ENCODE data around the gene TMEM256. TPM values are rescaled to one million over a fixed set of nuclear protein-coding genes. Genes with fewer than 3 reads are reported as not detected.

Gene TMEM256
- 127 and 212 TPM in 2 replicates for total RNA-seq

GRCh38 chr17:7403977-7404736 lies at the start of gene TMEM256:
Gene TMEM256 (minus strand): TSS chr17:7404097. CDS start chr17:7404084, 13 bp downstream.
- DNase-seq (ENCODE audit: low read depth in 2 of 2), result peak; percentile 98 to 100

GRCh38 chr17:7448461-7448860 lies 44.6 kb upstream of the TMEM256 start:
- no peak for DNase-seq (ENCODE audit: low read depth in 2 of 2)

- DNase-seq (ENCODE audit: low read depth in 2 of 2), result no peak
Observed at GRCh38 chr17:7445619-7445968, 41.7 kb upstream of the TMEM256 start.

- DNase-seq (ENCODE audit: low read depth in 2 of 2), result peak in 1 of 2 donors; percentile 47
Observed at GRCh38 chr17:7444682-7445618, 41.1 kb upstream of the TMEM256 start, which contains the start of gene CHRNB1. Gene CHRNB1 (plus strand): TSS chr17:7445061. CDS start chr17:7445128, 67 bp downstream.

GRCh38 chr17:7443499-7444485 lies 39.9 kb upstream of the TMEM256 start:
- peak in 1 of 2 donors; percentile 30 for DNase-seq (ENCODE audit: low read depth in 2 of 2)

GRCh38 chr17:7442142-7442541 lies 38.2 kb upstream of the TMEM256 start:
- DNase-seq (ENCODE audit: low read depth in 2 of 2), result no peak

GRCh38 chr17:7441266-7441665 lies 37.4 kb upstream of the TMEM256 start:
- no peak for DNase-seq (ENCODE audit: low read depth in 2 of 2)

GRCh38 chr17:7440834-7441195 lies 36.9 kb upstream of the TMEM256 start:
- peak in 1 of 2 donors; percentile 33 for DNase-seq (ENCODE audit: low read depth in 2 of 2)

- DNase-seq (ENCODE audit: low read depth in 2 of 2), result peak in 1 of 2 donors; percentile 26
Observed at GRCh38 chr17:7440113-7440833, 36.4 kb upstream of the TMEM256 start.

GRCh38 chr17:7439462-7440112 lies 35.7 kb upstream of the TMEM256 start, which contains the start of gene FGF11:
Gene FGF11 (plus strand): TSS chr17:7439512. CDS start chr17:7439621, 109 bp downstream.
- DNase-seq (ENCODE audit: low read depth in 2 of 2), result no peak

- no peak for DNase-seq (ENCODE audit: low read depth in 2 of 2)
Observed at GRCh38 chr17:7438656-7439460, 35.0 kb upstream of the TMEM256 start.

GRCh38 chr17:7437950-7438614 lies 34.2 kb upstream of the TMEM256 start:
- peak in 1 of 2 donors; percentile 18 for DNase-seq (ENCODE audit: low read depth in 2 of 2)

- no peak for DNase-seq (ENCODE audit: low read depth in 2 of 2)
Observed at GRCh38 chr17:7437369-7437863, 33.5 kb upstream of the TMEM256 start.

GRCh38 chr17:7436556-7437368 lies 32.9 kb upstream of the TMEM256 start:
- DNase-seq (ENCODE audit: low read depth in 2 of 2), result peak; percentile 71 to 92

GRCh38 chr17:7435676-7436555 lies 32.0 kb upstream of the TMEM256 start:
- DNase-seq (ENCODE audit: low read depth in 2 of 2), result peak in 1 of 2 donors; percentile 39

GRCh38 chr17:7432296-7432695 lies 28.4 kb upstream of the TMEM256 start:
- no peak for DNase-seq (ENCODE audit: low read depth in 2 of 2)

All from dermis microvascular lymphatic vessel endothelial cell (primary cell).